ENCODE data around the gene ARHGAP15.

- TF ChIP-seq YY1 (IDR thresholded peaks at IDR 0.05; ENCODE audit: insufficient read depth, insufficient read length) (no peak), ZNF274 (IDR thresholded peaks at IDR 0.05; ENCODE audit: low read depth, low read length) (no peak), SUZ12 (IDR thresholded peaks at IDR 0.05; ENCODE audit: extremely low read depth, insufficient read depth, insufficient read length) (no peak)
Observed at GRCh38 chr2:143229411-143229810, 100.2 kb downstream of the ARHGAP15 start.

Measured in NT2/D1 (cell line).